Hematopoietic multipotent progenitor cell treated with erythropoietin and hydrocortisone succinate and interleukin-3 and kit ligand, for 6 days (in vitro differentiated cells): ENCODE results near the gene LSP1.
A peak's percentile ranks its signal among the peaks of the same experiment; 100 is the strongest.

Source experiments
- DNase-seq: peaks from one replicate; pipeline ENCODE4 v3.0.0-alpha.2; 2015

Gene LSP1

DNA sequence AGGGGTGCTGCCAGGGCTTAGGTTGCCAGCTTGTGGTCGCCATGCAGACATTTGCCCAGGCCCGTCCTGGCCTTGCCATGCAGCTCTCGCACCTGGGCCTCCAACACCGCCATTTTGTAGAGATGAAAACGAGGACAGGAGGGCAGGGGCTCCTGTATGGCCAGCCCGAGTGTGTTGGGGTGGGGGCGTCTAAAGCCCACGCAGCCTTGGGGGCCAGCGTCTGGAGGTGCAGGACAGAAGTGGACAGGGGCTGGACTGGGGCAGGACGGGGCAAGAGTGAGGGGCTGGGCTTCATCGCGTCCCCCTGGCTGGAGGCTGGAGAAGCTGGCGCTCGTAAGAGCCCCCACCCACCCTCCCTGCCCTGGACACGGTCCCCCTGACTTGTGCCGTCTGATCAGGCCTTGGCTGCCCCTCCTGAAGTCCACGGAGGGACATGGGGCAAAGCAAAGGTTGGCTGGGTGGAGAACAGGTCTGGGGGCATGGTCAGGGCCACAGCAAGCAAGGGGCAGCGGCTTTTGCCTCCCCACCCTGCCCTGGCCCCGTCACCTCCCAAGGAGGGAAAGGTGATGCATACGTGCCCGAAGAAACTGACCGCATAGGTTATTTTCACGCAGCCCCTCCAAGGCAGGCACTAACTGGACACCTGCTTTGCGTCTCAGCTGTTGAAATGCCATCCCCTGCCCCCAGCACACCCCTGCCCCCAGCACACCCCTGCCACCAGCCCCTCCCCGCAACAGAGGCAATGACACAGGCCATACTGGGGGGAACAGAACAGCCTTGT, 67.4 kb downstream of the LSP1 start:
- no peak for DNase-seq

GRCh38 chr11:1920909-1921573, 68.2 kb downstream of the LSP1 start:
- DNase-seq, result no peak

DNA sequence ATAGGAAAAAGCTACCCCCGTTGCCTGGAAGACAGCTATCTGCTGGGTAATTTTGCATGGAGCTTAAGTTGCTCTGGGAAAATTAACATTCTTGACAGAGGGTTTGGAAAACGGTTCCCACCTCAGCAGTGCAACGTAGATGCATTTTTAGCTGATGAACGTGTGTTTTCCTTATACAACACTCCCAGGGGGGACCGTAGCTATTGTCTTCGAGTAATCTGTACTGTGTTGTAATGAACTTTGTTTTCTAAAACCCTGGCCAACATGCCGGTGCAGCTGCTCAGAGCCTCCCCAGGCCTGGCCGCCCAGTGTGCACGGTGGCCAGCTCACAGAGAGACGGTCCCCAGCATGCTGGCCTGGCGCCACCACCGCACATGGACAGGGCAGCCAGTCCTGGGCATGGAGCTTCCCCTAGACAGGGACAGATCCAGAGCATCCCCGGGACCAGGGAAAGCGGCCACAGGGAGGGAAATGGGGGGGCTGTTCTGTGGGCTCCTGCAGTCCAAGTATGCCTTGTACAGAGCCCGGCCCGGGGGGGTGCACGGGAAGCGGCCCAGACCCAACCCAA, 68.8 kb downstream of the LSP1 start:
- no peak for DNase-seq

GRCh38 chr11:1922481-1923081, 69.7 kb downstream of the LSP1 start:
- DNase-seq, result no peak

GRCh38 chr11:1923201-1923956, 70.5 kb downstream of the LSP1 start:
- no peak for DNase-seq

DNA sequence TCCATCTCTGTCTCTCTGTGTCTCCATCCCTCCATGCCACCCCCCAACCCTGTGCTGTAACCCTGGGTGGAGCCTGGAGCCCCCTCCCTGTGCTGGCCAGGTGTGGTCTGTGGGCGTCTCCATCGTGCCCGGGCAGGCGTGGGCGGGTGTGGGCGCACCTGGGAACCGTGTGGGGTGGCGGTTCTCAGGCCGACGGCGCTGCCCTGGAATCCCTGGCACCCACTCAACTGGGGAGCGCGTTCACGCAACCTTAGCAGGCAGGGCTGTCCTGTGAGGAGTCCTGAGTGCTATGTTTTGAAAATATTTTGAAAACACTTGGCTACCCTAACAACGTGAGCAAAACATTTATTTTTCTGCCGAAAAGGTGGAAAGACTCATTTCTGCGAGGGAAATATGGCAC, 71.3 kb downstream of the LSP1 start:
- no peak for DNase-seq

- no peak for DNase-seq
Measured at GRCh38 chr11:1924646-1925372, 71.9 kb downstream of the LSP1 start.

GRCh38 chr11:1925373-1926155, 72.7 kb downstream of the LSP1 start:
- no peak for DNase-seq

DNA sequence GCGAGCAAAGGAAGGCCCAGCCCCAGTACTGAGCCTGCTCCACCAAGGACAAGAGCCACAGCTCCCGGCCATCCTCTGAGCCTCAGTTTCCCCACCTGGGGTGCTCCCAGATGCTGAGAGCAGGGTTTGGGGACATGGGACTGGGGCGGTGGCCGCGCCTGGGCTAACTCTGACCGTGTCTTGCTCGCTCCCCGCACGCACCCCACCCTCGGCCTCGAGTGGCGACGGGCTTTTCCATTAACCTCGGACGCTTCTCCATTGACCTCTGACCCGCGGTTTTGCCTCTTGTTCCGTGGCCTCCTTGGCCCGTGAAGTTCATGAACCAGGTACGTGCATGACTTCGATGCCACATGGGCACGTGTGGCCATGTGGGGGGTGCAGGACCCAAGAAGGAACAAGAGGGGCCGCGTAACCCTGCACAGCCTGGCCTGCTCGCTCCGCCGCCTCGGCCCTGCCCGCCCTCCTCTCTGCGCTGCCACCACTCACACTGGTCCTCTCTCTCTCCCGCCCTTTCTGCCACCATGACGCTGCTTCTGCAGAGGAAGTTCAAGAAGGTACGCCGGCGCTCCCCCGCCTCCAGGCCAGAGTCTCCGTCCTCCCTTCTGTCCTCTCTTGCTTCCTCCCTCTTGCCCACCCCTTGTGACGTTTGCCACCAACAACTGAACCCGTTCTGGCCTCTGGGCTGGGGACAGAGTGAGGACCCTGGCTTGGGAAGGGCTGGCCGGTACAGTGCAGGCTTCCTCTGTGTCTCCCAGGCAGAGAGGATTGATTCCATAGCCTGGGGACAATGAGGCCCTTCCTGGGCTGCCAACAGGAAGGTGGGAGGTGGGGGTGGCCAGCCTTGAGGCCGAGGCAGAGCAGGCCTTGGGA, 73.5 kb downstream of the LSP1 start:
- DNase-seq, result peak; percentile 39

- DNase-seq, result no peak
Measured at GRCh38 chr11:1927026-1927847, 74.4 kb downstream of the LSP1 start.

DNA sequence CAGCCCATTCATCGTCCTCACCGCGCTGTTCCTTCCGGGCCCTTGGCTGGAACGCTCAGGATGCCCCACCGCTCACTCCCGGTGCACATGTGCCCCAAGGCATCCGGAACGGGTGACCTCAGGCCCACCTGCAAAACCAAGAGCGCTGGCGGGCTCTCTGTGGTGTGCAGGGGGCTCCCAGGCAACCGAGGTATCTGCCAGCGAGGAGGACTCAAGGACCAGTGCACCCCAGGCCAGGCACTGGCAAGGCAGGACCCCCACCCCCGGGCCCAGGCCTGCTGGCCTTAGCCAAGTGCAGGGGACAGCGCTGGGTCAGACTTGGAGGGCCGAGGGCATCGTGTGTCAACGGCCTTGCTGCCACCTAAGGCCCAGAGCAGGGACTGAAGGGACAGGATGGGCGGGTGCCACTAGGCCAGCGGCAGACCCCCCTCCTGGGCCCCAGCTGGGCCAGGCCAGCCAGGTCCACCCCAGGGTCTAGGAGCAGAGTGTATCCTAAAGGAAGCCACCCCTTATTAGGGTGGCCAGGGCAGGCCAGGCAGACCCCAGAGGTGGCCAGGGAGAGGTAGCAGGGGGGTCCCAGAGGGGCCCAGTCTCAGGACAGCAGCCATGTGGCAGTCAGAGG, 75.1 kb downstream of the LSP1 start:
- no peak for DNase-seq

DNA sequence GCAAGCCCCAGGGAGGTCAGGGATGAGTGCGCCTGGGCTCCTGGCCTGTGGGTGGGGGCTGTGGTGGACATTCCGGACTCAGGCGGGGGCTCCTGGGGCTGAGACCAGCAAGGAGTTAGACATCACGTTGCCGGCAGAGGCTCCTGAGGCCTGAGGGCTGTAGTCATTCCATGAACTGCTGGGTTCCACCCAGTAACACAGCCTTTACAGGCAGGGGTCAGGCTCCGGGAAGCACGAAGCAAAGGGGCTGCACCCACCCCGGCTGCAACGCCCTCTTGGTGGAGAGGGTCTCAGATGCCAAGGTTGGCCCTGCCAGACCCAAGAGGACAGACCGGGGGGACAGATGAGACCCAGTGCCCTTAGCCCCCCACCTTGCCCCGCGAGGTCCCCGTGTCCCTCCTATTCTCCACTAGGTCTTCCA, 75.6 kb downstream of the LSP1 start:
- DNase-seq, result no peak

DNA sequence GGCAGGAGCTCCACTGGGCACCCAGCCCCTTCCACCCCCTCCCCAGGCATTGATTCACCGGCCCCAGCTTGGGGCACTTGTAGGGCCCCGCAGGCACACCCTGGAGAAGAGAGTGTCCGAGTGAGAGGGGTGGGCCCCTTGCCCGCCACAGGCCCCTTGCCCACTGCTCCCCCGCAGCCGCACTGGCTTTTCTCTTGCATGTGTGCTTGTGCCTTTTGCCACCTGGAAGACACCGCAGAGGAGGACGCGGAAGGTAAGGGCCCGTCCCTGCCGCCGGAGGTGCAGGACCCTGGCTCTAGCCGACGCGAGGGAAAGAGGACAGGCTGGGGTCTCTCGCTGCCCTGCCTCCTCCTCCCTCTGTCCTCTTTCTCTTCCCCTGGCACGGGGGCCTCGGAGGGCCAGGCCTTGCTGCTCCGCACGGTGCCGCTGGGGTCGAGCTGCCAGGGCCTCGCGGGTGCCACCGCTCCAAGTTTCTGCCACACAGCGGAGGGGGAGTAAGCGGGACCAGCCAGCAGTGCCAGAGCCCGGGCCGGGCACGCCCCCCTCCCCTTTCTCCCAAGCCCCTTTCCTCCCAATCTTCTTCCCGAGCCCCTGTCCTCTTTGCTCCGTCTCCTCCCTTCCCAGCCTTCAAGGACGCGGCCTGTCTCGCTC, 76.1 kb downstream of the LSP1 start:
- DNase-seq, result no peak

GRCh38 chr11:1929621-1930461, 77.0 kb downstream of the LSP1 start:
- no peak for DNase-seq

GRCh38 chr11:1930462-1930830, 77.6 kb downstream of the LSP1 start:
- DNase-seq, result peak; percentile 51

GRCh38 chr11:1931341-1932104, 78.6 kb downstream of the LSP1 start:
- peak; percentile 56 for DNase-seq

GRCh38 chr11:1932105-1932480, 79.2 kb downstream of the LSP1 start:
- DNase-seq, result peak; percentile 71
